Panc1 (cell line): Measurements from ENCODE around the gene TXNRD3. TPM values are rescaled to one million over a fixed set of nuclear protein-coding genes. Genes with fewer than 3 reads are reported as not detected.
A peak's percentile ranks its signal among the peaks of the same experiment; 100 is the strongest.

Experiments
- ATAC-seq: fragments of 200-7000 bp; cut with Tn5 transposase; 2 replicates; pipeline ENCODE4 v1.9.1; 2020; ENCODE audit warnings: mild to moderate bottlenecking, moderate library complexity
- BruUV-seq: library from RNA; stranded (reverse); fragments of 400-500 nt; replicated peaks from 2 replicates; lab custom pipeline; 2021; lab: Mats Ljungman, UMichigan
- CTCF ChIA-PET: fragments of 300-600 bp; sonication (Branson Sonifier 250); formaldehyde crosslinking; loops from one replicate; lab custom pipeline; 2022; ENCODE audit warnings: antibody characterized with exemption; lab: Charles Lee
- POLR2A ChIA-PET: fragments of 300-600 bp; sonication (Branson Sonifier 250); formaldehyde crosslinking; loops from one replicate; lab custom pipeline; 2022; ENCODE audit warnings: antibody characterized with exemption; lab: Charles Lee
- DNase-seq: peaks from one replicate; pipeline ENCODE4 v3.0.0-alpha.2; 2010; ENCODE audit warnings: low read depth, low spot score
- H3K27ac ChIP-seq: 2 replicates; pipeline ENCODE4 v1.5.1; 2011; ENCODE audit warnings: mild to moderate bottlenecking, low read length, inconsistent platforms
- H3K27me3 ChIP-seq: fragments of 200-500 bp; sonication (Bioruptor generic); 2 replicates; pipeline ENCODE4 v1.6.0; 2014; ENCODE audit warnings: low read length, inconsistent platforms; ENCODE audit not compliant: control insufficient read depth, insufficient read depth
- H3K36me3 ChIP-seq: fragments of 200-500 bp; sonication (Bioruptor generic); 2 replicates; pipeline ENCODE4 v1.5.1; 2014; ENCODE audit warnings: inconsistent platforms, mild to moderate bottlenecking, low read length, moderate library complexity; ENCODE audit not compliant: control insufficient read depth, insufficient read depth
- H3K4me1 ChIP-seq: 2 replicates; pipeline ENCODE4 v1.5.1; 2011; ENCODE audit warnings: inconsistent platforms, mild to moderate bottlenecking, low read length, moderate library complexity; ENCODE audit not compliant: control insufficient read depth, insufficient read depth
- H3K4me3 ChIP-seq, 2 experiments: 2 replicates each; pipeline ENCODE4 v1.5.1; 2011 to 2012; ENCODE audit warnings: low read depth in 2 of 2, low read length in 2 of 2, mild to moderate bottlenecking in 2 of 2, inconsistent platforms in 1 of 2, moderate library complexity in 1 of 2
- H3K9me3 ChIP-seq: fragments of 200-500 bp; sonication (Bioruptor generic); 2 replicates; pipeline ENCODE4 v1.5.1; 2014; ENCODE audit warnings: low read depth, mild to moderate bottlenecking, inconsistent platforms, low read length, moderate library complexity; ENCODE audit not compliant: control insufficient read depth, insufficient read depth
- CTCF ChIP-seq: fragments of 450-650 bp; IDR thresholded peaks from 2 replicates; pipeline ENCODE4 v1.5.1; 2017; ENCODE audit warnings: mild to moderate bottlenecking
- POLR2AphosphoS5 ChIP-seq: IDR thresholded peaks from 2 replicates; pipeline ENCODE4 v1.6.1; 2012; ENCODE audit warnings: mild to moderate bottlenecking, low read depth, low read length, moderate library complexity
- REST ChIP-seq, 2 experiments: IDR thresholded peaks; 2 replicates each; pipeline ENCODE4 v1.6.1; 2011 to 2012; ENCODE audit warnings: low read depth in 2 of 2, control low read depth in 1 of 2, low read length in 1 of 2, mild to moderate bottlenecking in 1 of 2, moderate library complexity in 1 of 2; ENCODE audit not compliant: insufficient read depth in 1 of 2
- SIN3A ChIP-seq: IDR thresholded peaks from 2 replicates; pipeline ENCODE4 v1.6.1; 2012; ENCODE audit warnings: low read depth, mild to moderate bottlenecking, low read length, moderate library complexity, borderline replicate concordance; ENCODE audit not compliant: insufficient read depth
- TCF7L2 ChIP-seq: IDR thresholded peaks from 2 replicates; pipeline ENCODE4 v1.6.1; 2011; ENCODE audit warnings: mild to moderate bottlenecking, low read depth, low read length, inconsistent platforms
- in situ Hi-C: cut with HindIII; loops from 2 replicates; pipeline ENCODE4 v1.10.0; 2016; ENCODE audit warnings: low sequenced_read_pairs, low pct_unique_long_range_greater_than_20kb
- intact Hi-C: fragments of 100-400 bp; cut with micrococcal nuclease; formaldehyde crosslinking; loops from one replicate; pipeline ENCODE4 v1.10.0; 2022; ENCODE audit not compliant: unreplicated experiment
- total RNA-seq: library from RNA; stranded (reverse); gene quantifications from one replicate; pipeline ENCODE4 v1.2.1, GENCODE V29; 2021; ENCODE audit not compliant: unreplicated experiment

The TXNRD3 gene
- total RNA-seq, 1 experiment from 2014 or later: 17.2 TPM

- ChIA-PET POLR2A (no interaction called here), CTCF (interaction anchor here (0.7 to 1.6 kb wide), 2 partner anchors 35 to 777 kb away, joined by 3 to 5 read pairs; no protein-coding TSS in a partner anchor)
- intact Hi-C loops: loop anchor here (10.0 kb wide), 1 partner anchor 776 kb away; no protein-coding TSS in a partner anchor
- Histone ChIP-seq H3K36me3 (no peaks in the 10 kb centered on the region), H3K27me3 (peaks cover 5% of the 10 kb centered on the region; the same call in 1 of the 2 replicates), H3K4me3 (no peak overlapping the region; a peak in 1 of 4 replicates), H3K4me1 (peaks cover 13% of the 10 kb centered on the region), H3K27ac (no peak overlapping the region), H3K9me3 (peaks cover 4% of the 10 kb centered on the region; the same call in 1 of the 2 replicates)
- TF ChIP-seq TCF7L2 (no peak), SIN3A (no peak), POLR2AphosphoS5 (no peak), REST (IDR thresholded peaks at IDR 0.05; ENCODE audit: insufficient read depth in 1 of 2, low read depth in 2 of 2, low read length in 1 of 2) (no peak), CTCF (no peak)
- ATAC-seq (peak; percentile 50), DNase-seq (no peak)
- BruUV-seq: no TSS peak
- in situ Hi-C loops: no loop called here
Measured at GRCh38 chr3:126678693-126679317, 23.9 kb upstream of the TXNRD3 start.

- POLR2A ChIA-PET: no interaction called here
Measured at GRCh38 chr3:126677862-126678503, 23.1 kb upstream of the TXNRD3 start.

More at GRCh38 chr3:126677862-126678503, 23.1 kb upstream of the TXNRD3 start:
- Histone ChIP-seq H3K9me3 (peaks cover 7% of the 10 kb centered on the region; the same call in 1 of the 2 replicates), H3K27ac (no peak overlapping the region), H3K4me3 (no peak overlapping the region), H3K4me1 (peaks cover 13% of the 10 kb centered on the region), H3K27me3 (peaks cover 5% of the 10 kb centered on the region; the same call in 1 of the 2 replicates), H3K36me3 (no peaks in the 10 kb centered on the region)
- ATAC-seq (no peak), DNase-seq (no peak)
- in situ Hi-C loops: no loop called here
- no TSS peak for BruUV-seq
- CTCF ChIA-PET: interaction anchor here (0.7 kb wide), 1 partner anchor 307 kb away, joined by 3 read pairs; no protein-coding TSS in a partner anchor
- intact Hi-C loops: loop anchor here (10.0 kb wide), 1 partner anchor 777 kb away; no protein-coding TSS in a partner anchor
- no peak for TF ChIP-seq SIN3A
- TF ChIP-seq CTCF: no peak
- TF ChIP-seq POLR2AphosphoS5: no peak
- TF ChIP-seq REST (IDR thresholded peaks at IDR 0.05; ENCODE audit: insufficient read depth in 1 of 2, low read depth in 2 of 2, low read length in 1 of 2): no peak
- TF ChIP-seq TCF7L2: no peak
